Activated T-cell treated with anti-CD3 and anti-CD28 coated beads, Interleukin-2, amount 50 U/mL, for 4 hours (primary cell): ENCODE results near the gene GPR15. TPM values are rescaled to one million over a fixed set of nuclear protein-coding genes. Genes with fewer than 3 reads are reported as not detected.

Source experiments
- ATAC-seq, 2 donors: fragments of 200-7000 bp; cut with Tn5 transposase; one replicate each; pipeline ENCODE4 v1.10.0; 2021
- DNase-seq: peaks from one replicate; pipeline ENCODE4 v3.0.0-alpha.2; 2020
- H3K27me3 Mint-ChIP-seq: one replicate; pipeline ENCODE4 v1.8.0; 2021; ENCODE audit warnings: low read depth, mixed read lengths
- H3K36me3 Mint-ChIP-seq: one replicate; pipeline ENCODE4 v1.8.0; 2022; ENCODE audit warnings: mixed read lengths; ENCODE audit not compliant: insufficient read depth
- H3K4me1 Mint-ChIP-seq: one replicate; pipeline ENCODE4 v1.8.0; 2021; ENCODE audit warnings: low read depth, mixed read lengths
- H3K4me3 Mint-ChIP-seq: one replicate; pipeline ENCODE4 v1.8.0; 2021; ENCODE audit warnings: mild to moderate bottlenecking, moderate library complexity, mixed read lengths
- H3K9me3 Mint-ChIP-seq: one replicate; pipeline ENCODE4 v1.8.0; 2021; ENCODE audit warnings: mixed read lengths
- total RNA-seq, 3 donors: library from RNA; stranded (reverse); gene quantifications; one replicate each; pipeline ENCODE4 v1.2.1, GENCODE V29; 2021

The GPR15 gene
- total RNA-seq, 3 donors from 2014 or later = 1.4 to 2.0 (median 1.5) TPM

- no peaks in the 10 kb centered on the region for H3K27me3 Mint-ChIP-seq
- ATAC-seq = no peak
- no peak overlapping the region for H3K4me3 Mint-ChIP-seq
- H3K36me3 Mint-ChIP-seq = no peaks in the 10 kb centered on the region
- peaks cover 43% of the 10 kb centered on the region for H3K4me1 Mint-ChIP-seq
- H3K9me3 Mint-ChIP-seq = no peaks in the 10 kb centered on the region
- DNase-seq = no peak
Observed at GRCh38 chr3:98541695-98542094, 9.9 kb downstream of the GPR15 start.

- H3K4me3 Mint-ChIP-seq = no peak overlapping the region
- DNase-seq (no peak), ATAC-seq (no peak)
- H3K4me1 Mint-ChIP-seq = peaks cover 37% of the 10 kb centered on the region
- H3K9me3 Mint-ChIP-seq = no peaks in the 10 kb centered on the region
- H3K36me3 Mint-ChIP-seq = no peaks in the 10 kb centered on the region
- no peaks in the 10 kb centered on the region for H3K27me3 Mint-ChIP-seq
Observed at GRCh38 chr3:98542623-98543022, 10.8 kb downstream of the GPR15 start.

DNA sequence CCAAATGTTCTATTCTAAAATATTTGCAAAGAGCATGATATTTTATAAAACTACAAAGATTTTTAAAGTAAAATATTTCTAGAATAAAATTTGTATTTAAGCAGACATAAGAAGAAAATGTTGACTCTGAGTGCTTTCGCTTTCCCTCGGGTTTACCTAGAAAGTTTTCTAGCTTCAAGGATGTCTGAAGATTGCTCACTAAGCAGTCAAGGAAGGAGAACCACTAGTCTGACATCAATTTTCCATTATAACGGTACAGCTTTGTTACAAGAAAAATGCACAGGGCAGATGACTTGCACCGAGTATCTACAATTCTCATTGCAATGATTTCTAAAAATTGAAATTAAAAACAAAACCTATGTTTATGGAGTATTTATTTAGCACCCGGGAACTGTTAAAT is 14.2 kb downstream of the GPR15 start:
- DNase-seq (no peak), ATAC-seq (peak; percentile 91 to 92)
- H3K36me3 Mint-ChIP-seq = no peaks in the 10 kb centered on the region
- H3K4me1 Mint-ChIP-seq = peaks cover 30% of the 10 kb centered on the region
- peak overlapping the region; percentile 42 for H3K4me3 Mint-ChIP-seq
- no peaks in the 10 kb centered on the region for H3K9me3 Mint-ChIP-seq
- H3K27me3 Mint-ChIP-seq = no peaks in the 10 kb centered on the region

GRCh38 chr3:98548544-98548943 is 16.8 kb downstream of the GPR15 start:
- H3K36me3 Mint-ChIP-seq = no peaks in the 10 kb centered on the region
- no peak for DNase-seq
- H3K27me3 Mint-ChIP-seq = no peaks in the 10 kb centered on the region
- no peaks in the 10 kb centered on the region for H3K9me3 Mint-ChIP-seq
- no peak overlapping the region for H3K4me3 Mint-ChIP-seq
- ATAC-seq = no peak
- H3K4me1 Mint-ChIP-seq = peaks cover 39% of the 10 kb centered on the region

- H3K9me3 Mint-ChIP-seq = peaks cover 6% of the 10 kb centered on the region
- H3K4me3 Mint-ChIP-seq = no peak overlapping the region
- H3K4me1 Mint-ChIP-seq = peaks cover 57% of the 10 kb centered on the region
- ATAC-seq (no peak), DNase-seq (no peak)
- H3K36me3 Mint-ChIP-seq = no peaks in the 10 kb centered on the region
- H3K27me3 Mint-ChIP-seq = no peaks in the 10 kb centered on the region
Observed at GRCh38 chr3:98550833-98551232, 19.1 kb downstream of the GPR15 start.

DNA sequence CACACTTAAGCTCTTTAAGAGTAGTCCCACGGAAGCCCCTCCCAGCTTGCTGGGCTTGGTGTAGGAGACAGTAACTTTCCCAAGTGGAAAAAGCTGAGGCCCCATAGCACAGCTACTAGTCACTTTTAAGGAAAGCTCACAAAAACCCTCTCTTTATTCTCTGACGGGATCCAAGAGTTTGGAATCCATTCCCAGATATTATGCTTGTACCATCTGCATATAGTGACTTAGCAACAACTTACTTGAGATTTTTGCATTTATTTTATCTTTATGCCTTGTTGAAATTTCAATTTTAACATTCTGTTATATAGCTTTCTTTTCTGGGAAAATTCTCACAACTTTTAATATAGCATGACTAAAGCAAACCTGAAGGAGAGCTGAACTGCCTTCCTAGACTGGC is 19.5 kb downstream of the GPR15 start:
- Mint-ChIP-seq H3K27me3 (no peaks in the 10 kb centered on the region), H3K4me3 (no peak overlapping the region), H3K4me1 (peaks cover 57% of the 10 kb centered on the region), H3K9me3 (peaks cover 6% of the 10 kb centered on the region), H3K36me3 (no peaks in the 10 kb centered on the region)
- no peak for DNase-seq
- ATAC-seq = no peak

- ATAC-seq (no peak), DNase-seq (no peak)
- no peak overlapping the region for H3K4me3 Mint-ChIP-seq
- H3K4me1 Mint-ChIP-seq = peaks cover 59% of the 10 kb centered on the region
- H3K9me3 Mint-ChIP-seq = peaks cover 6% of the 10 kb centered on the region
- no peaks in the 10 kb centered on the region for H3K27me3 Mint-ChIP-seq
- no peaks in the 10 kb centered on the region for H3K36me3 Mint-ChIP-seq
Observed at GRCh38 chr3:98551754-98552153, 20.0 kb downstream of the GPR15 start.

DNA sequence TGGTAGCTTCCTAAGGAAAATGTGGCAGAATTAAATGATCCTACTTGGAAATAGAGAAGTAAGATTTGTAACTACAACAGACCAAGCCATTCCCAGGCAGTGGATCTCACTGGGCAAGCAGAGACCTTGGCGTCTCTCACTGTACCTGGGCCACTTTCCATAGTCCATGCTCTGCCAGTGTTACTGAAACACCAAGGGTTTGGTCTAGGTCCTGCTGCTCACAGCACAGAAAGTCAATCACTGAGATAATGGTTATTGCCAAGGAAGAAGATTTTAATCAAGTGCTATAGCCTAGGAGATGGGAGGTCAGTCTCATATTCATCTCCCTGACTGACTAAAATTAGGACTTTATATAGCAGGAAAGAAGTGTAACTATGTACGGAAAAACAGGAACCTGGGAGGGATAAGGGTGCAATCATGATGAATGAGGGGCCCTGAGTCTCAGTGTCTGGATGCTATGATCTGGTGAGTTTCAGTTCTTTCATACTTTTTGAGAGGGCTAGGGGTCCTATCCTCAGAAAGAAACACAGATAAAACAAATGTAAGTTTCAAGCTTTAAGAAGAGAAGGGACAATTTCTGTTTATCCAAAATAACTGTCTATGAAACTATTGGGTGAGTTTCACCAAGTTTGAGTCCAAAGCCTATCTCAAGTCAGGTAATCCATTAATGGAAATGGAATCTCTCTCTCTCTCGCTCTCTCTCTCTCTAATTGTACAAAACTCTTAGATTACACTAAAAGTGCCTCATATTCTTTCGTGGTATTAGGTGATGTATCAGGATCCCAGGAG is 20.6 kb downstream of the GPR15 start:
- peaks cover 6% of the 10 kb centered on the region for H3K9me3 Mint-ChIP-seq
- no peak for ATAC-seq
- peak overlapping the region; percentile 45 for H3K4me3 Mint-ChIP-seq
- no peaks in the 10 kb centered on the region for H3K27me3 Mint-ChIP-seq
- DNase-seq = no peak
- H3K4me1 Mint-ChIP-seq = peaks cover 66% of the 10 kb centered on the region
- H3K36me3 Mint-ChIP-seq = no peaks in the 10 kb centered on the region

GRCh38 chr3:98553021-98553563 is 21.3 kb downstream of the GPR15 start:
- Mint-ChIP-seq H3K27me3 (no peaks in the 10 kb centered on the region), H3K36me3 (no peaks in the 10 kb centered on the region), H3K4me1 (peaks cover 72% of the 10 kb centered on the region), H3K4me3 (peak overlapping the region; percentile 45), H3K9me3 (peaks cover 6% of the 10 kb centered on the region)
- ATAC-seq = no peak
- DNase-seq = no peak

DNA sequence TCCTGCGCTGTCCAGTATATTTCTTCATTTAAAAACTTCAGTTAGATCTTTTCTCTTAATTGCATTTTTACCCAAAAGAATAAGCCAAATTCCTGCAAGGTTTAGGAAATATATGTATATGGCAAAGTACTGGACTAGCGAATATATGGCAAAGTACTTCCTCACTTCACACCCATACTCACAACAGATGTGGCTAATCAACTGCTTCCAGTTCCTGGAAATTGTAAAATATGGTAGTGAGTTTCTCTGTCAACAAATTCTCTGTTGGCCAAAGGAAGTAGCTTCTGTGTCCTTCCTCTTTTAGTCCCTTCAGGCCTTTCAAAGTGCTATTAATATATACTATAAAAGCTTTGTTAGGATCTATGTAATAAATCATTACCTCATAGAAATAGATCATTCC is 22.0 kb downstream of the GPR15 start:
- no peaks in the 10 kb centered on the region for H3K36me3 Mint-ChIP-seq
- peak overlapping the region; percentile 68 for H3K4me3 Mint-ChIP-seq
- no peaks in the 10 kb centered on the region for H3K27me3 Mint-ChIP-seq
- H3K4me1 Mint-ChIP-seq = peaks cover 75% of the 10 kb centered on the region
- DNase-seq = no peak
- ATAC-seq = no peak
- H3K9me3 Mint-ChIP-seq = peaks cover 6% of the 10 kb centered on the region

- no peak for ATAC-seq
Observed at GRCh38 chr3:98554580-98554979, 22.8 kb downstream of the GPR15 start.

DNA sequence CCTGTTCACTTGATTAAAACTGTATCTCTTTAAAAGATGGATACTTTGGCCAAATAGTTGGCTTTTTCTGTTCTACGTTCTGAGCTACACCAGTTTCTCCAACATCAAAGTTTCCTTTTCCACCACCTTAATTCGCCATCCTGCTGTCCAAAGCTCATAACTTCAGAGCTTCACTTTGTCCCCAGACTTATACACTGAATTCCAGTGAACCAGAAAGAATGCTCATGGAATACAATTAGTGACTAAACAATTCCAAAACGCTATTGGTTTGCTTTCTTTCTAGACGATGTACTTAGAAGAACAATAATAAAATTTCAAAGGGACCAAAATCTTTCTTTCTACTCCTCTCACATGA is 23.2 kb downstream of the GPR15 start:
- DNase-seq (no peak), ATAC-seq (no peak)
- H3K36me3 Mint-ChIP-seq = no peaks in the 10 kb centered on the region
- peak overlapping the region; percentile 68 for H3K4me3 Mint-ChIP-seq
- H3K4me1 Mint-ChIP-seq = peaks cover 79% of the 10 kb centered on the region
- no peaks in the 10 kb centered on the region for H3K27me3 Mint-ChIP-seq
- H3K9me3 Mint-ChIP-seq = peaks cover 6% of the 10 kb centered on the region

More at GRCh38 chr3:98554580-98554979, 22.8 kb downstream of the GPR15 start:
- Mint-ChIP-seq H3K36me3 (no peaks in the 10 kb centered on the region), H3K27me3 (no peaks in the 10 kb centered on the region), H3K4me1 (peaks cover 80% of the 10 kb centered on the region), H3K4me3 (peak overlapping the region; percentile 68), H3K9me3 (peaks cover 6% of the 10 kb centered on the region)
- DNase-seq = no peak

GRCh38 chr3:98556164-98557130 is 24.7 kb downstream of the GPR15 start:
- Mint-ChIP-seq H3K4me3 (peak overlapping the region; percentile 68), H3K9me3 (peaks cover 6% of the 10 kb centered on the region), H3K36me3 (no peaks in the 10 kb centered on the region), H3K27me3 (no peaks in the 10 kb centered on the region), H3K4me1 (peaks cover 77% of the 10 kb centered on the region)
- ATAC-seq (peak; percentile 73), DNase-seq (peak; percentile 60)

DNA sequence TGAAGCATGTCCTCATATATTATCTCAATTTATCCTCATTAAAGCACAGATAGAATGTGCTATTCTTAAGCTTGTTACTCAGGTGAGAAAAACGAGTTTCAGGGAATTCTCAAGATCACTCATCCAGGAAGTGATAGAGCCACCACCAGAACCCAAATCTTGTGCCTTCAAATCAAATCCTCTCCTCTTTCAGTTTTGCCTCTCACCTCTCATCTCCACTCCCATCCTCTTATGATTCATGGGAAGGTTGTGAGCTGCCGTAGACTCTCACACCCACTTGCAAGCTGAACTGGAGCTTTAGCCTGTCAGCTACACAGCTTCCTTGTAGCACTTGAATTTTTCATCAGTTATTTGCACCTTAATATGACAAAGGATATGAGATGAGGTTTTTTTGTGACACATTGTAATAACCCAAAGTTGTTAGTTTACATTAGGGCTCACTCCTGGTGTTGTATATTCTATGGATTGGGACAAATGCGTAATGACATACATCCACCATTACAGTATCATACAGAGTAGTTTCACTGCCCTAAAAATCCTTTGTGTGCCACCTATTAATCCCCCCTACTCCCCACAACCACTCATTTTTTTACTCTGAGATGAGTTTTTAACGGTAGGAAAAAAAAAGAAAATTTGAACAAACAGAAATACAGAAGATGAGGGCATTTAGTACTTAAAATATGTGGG is 25.7 kb downstream of the GPR15 start:
- Mint-ChIP-seq H3K27me3 (no peaks in the 10 kb centered on the region), H3K9me3 (peaks cover 6% of the 10 kb centered on the region), H3K36me3 (no peaks in the 10 kb centered on the region), H3K4me1 (peaks cover 73% of the 10 kb centered on the region), H3K4me3 (peak overlapping the region; percentile 68)
- peak; percentile 75 to 82 for ATAC-seq
- peak; percentile 29 for DNase-seq
